ENCODE data around the gene COL27A1.
A peak's percentile ranks its signal among the peaks of the same experiment; 100 is the strongest.

The COL27A1 gene

GRCh38 chr9:114282926-114283325, 127.6 kb downstream of the COL27A1 start:
- H3K4me3 ChIP-seq (replicated peaks; ENCODE audit: low read depth, low read length) = no peak overlapping the region
- peak; percentile 49 for DNase-seq (ENCODE audit: extremely low read depth, low read depth)
- TF ChIP-seq, protein P1, sequence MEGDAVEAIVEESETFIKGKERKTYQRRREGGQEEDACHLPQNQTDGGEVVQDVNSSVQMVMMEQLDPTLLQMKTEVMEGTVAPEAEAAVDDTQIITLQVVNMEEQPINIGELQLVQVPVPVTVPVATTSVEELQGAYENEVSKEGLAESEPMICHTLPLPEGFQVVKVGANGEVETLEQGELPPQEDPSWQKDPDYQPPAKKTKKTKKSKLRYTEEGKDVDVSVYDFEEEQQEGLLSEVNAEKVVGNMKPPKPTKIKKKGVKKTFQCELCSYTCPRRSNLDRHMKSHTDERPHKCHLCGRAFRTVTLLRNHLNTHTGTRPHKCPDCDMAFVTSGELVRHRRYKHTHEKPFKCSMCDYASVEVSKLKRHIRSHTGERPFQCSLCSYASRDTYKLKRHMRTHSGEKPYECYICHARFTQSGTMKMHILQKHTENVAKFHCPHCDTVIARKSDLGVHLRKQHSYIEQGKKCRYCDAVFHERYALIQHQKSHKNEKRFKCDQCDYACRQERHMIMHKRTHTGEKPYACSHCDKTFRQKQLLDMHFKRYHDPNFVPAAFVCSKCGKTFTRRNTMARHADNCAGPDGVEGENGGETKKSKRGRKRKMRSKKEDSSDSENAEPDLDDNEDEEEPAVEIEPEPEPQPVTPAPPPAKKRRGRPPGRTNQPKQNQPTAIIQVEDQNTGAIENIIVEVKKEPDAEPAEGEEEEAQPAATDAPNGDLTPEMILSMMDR (IDR thresholded peaks at IDR 0.05; ENCODE audit: low read depth, low read length, missing control alignments) = no peak

- no peak overlapping the region for H3K4me3 ChIP-seq (replicated peaks; ENCODE audit: low read depth, low read length)
- DNase-seq (ENCODE audit: extremely low read depth, low read depth) = no peak
- TF ChIP-seq, protein P1 (IDR thresholded peaks at IDR 0.05; ENCODE audit: low read depth, low read length, missing control alignments) = no peak
Measured at GRCh38 chr9:114283551-114284111, 128.3 kb downstream of the COL27A1 start.

DNA sequence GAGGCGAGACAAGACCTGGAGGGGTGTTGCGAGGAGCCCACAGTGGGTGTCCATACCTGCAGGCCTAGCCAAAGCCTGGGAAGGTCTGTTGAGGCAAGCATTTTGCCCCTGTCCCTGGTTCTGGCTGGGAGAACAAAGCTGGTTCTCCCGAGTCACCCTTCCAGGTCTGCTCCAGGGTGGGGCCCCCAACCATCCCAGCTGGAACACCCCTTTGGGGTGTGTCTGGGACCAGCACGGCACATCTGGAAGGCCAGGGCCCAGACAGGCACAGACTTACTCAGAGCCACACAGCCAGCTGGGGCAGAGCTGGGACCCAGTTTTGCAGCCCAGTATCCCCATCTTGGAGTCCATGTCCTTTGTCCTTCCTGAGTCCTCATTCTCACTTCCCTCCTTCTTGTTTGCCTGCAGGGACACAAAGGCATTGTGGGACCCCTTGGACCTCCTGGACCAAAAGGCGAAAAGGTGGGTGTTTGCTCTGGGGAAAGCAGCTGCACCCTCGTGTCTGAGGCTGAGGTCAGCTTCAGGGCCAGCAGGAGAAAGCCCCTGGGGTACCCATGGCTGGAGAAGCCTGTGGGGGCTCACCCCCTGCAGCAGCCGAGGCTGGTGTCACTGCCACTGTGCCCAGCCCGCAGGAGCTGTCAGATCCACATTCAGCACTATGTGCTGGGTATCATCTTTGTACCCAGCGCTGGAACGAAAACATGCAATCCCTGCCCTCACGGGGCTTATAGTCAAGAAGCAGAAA, 129.2 kb downstream of the COL27A1 start:
- no peak for DNase-seq (ENCODE audit: extremely low read depth, low read depth)
- no peak overlapping the region for H3K4me3 ChIP-seq (replicated peaks; ENCODE audit: low read depth, low read length)
- TF ChIP-seq, protein P1 (IDR thresholded peaks at IDR 0.05; ENCODE audit: low read depth, low read length, missing control alignments) = no peak

DNA sequence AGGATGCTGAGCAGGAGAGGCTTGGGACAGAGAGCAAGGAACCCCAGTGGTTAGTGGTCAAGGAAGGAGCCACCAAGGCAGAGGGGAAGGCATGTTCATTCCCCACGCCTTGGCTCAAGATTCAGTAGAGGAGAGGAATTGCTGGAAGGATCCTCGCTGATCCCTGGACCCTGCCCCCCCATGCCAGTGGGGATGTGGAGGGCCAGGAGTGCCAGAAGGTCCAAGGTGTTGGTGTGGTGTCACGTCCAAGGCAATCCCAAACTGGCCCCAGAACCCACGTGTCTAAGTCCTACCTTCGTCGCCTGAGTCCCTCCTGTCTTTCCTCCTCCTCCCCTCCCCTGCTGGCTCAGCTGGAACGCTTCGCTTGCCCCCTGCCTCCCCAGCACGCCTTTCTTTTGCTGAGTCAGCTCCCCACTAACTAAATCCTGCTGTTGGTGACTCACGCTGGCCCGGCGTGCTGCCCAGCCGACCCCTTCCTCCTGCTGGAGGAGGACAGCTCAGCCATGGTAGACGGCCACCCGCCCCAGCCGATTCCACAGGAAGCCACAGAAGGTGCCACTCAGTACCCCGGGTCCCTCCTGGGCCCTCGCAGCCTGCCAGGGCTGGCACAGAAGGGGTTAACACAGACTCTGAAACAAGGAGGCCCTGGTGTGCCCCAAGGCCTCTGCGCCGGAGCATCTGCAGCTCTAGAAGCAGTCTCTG, 130.0 kb downstream of the COL27A1 start:
- no peak overlapping the region for H3K4me3 ChIP-seq (replicated peaks; ENCODE audit: low read depth, low read length)
- TF ChIP-seq, protein P1 (IDR thresholded peaks at IDR 0.05; ENCODE audit: low read depth, low read length, missing control alignments) = no peak
- DNase-seq (ENCODE audit: extremely low read depth, low read depth) = peak; percentile 87

- TF ChIP-seq, protein P1 (IDR thresholded peaks at IDR 0.05; ENCODE audit: low read depth, low read length, missing control alignments) = no peak
- DNase-seq (ENCODE audit: extremely low read depth, low read depth) = no peak
- no peak overlapping the region for H3K4me3 ChIP-seq (replicated peaks; ENCODE audit: low read depth, low read length)
Measured at GRCh38 chr9:114286146-114286679, 130.9 kb downstream of the COL27A1 start.

DNA sequence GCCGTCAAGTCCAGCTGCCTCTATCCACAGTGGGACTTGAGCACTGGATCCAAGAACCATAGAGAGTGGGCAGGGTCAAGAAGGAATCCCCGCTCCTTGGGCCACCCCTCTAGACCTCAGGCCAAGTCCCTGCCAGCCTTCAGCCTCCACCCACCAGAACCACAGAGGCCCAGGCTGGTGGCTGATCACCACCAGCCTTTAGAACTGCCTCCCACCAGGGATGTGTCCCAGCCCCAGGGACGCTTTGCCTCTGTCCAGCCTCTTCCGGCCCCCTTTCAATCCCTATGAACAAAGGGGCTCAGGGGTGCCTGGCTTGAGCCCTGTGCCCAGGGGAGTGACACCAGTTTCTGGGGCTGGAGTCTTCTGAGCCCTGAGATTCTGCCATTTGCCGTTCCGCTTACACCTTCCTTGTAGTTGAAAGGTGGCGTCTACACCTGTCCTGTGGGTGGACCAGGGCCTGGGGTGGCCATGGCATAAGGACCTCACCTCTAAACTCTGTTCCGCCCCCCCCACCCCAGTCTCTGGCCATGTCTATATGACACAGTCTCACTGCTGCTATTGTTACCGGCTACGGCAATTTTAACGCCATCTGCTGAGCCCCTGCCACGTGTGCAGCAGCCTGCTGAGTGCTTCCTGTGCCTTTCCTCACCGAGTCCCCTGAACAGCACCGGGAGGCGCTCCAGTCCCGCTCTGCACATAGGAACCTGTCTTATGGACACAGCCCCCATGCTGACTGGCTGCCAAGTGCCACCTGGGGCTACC, 131.8 kb downstream of the COL27A1 start:
- TF ChIP-seq, protein P1 (IDR thresholded peaks at IDR 0.05; ENCODE audit: low read depth, low read length, missing control alignments) = no peak
- DNase-seq (ENCODE audit: extremely low read depth, low read depth) = no peak
- no peak overlapping the region for H3K4me3 ChIP-seq (replicated peaks; ENCODE audit: low read depth, low read length)

Measured in HFF-Myc (cell line).